Amygdala (tissue), 56 donors: ENCODE measurements around the gene ARID4B.
"Not testable (repeated sequence)": the region's sequence is repeated elsewhere in the genome, so short reads cannot be mapped to it uniquely, and the experiment has no call there.

Source experiments
- DNase-seq, 56 donors: peaks; one replicate each; lab custom pipeline; 2025; lab: John Stamatoyannopoulos, UW

ARID4B gene

DNA sequence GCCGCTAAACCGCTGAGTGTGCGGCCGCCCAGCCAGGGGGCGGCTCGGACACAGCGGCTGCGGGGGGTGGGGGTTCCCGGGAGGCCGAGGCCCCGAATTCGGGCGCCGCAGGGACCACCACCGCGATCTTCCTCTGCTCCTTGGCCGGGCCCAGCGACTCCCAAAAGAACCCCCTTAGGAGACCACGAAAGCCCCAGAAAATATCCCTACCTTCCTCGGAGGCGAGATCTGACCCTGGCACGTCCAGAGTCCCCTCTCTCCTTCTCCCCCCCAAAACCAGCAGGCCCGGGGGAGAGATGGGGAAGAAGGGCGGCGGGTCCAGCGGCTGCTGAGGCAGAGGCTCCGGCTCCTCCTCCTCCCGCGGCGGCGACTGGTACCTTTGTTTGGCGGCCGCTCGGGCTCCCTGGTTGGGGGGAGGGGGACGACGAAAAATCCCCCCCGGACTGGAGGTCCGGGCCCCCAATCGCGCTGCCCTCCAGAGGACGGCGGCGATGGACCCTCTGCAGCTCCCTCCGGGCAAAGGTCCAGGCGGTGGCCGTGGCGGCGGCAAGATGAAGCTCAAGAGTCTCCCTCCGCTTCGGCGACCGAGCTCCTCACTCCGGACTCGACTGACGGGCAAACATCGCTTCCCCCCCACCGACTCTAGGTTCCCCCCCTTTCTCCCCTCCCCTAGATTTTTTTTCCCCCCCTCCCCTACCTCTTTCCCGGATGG is at the start of gene ARID4B:
Gene ARID4B, minus strand, starts transcription at position 621 of the 712 bp plus-strand sequence. CDS start 1,260 bp downstream, outside the sequence.
- DNase-seq: peak in 24 of 56 donors; percentile 31 to 98 (median 88)

DNA sequence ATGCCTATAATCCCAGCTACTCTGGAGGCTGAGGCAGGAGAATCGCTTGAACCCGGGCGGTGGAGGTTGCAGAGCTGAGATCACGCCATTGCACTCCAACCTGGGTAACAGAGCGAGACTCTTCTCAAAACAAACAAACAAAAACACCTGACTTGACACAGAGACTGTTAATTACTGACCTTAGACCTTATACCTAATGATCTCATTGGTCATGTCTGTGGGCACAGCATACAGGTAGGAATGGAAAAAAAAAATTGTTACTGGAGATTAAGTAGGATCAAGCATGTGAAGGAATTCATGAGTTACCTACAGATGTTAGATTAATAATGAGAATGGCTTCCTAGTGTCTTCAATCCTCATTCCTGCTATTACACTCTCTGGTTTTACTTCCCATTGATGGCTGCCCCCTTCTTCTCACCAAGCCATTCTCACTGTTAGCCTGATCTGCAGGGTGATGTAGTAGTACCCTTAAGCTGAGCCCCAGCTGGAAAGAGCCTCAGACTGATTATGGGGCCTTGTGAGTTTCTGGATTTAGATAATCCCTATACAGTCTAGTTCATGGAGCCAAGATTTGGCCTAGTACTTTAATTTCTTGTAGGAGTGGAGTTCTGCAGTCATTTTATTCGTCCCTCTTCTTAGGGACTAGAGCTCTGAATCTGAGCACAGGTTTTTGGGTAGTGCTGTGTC is 48.1 kb upstream of the ARID4B start:
- no peak for DNase-seq

DNA sequence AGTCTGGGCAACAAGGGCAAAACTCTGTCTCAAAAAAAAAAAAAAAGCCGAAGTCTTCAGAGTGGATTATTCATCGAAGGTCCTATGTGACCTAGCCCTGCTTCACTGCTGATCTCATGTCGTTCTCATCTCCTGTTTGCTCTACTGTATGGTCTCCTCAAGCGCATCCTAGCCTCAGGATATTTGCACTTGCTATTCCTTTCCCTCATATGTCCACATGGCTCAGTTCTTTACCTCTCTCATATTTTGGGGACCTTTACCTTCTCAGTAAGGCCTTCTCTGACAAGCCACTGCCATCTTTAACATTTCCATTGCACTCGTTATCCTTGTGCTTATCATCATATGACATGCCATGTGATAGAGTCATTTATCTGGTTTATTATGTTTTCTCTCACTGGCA is 41.8 kb upstream of the ARID4B start:
- DNase-seq: no peak

GRCh38 chr1:235368428-235368827 is 40.4 kb upstream of the ARID4B start:
- DNase-seq: no peak

- DNase-seq: peak; percentile 8 to 97 (median 90)
Measured at GRCh38 chr1:235367000-235367908, 39.3 kb upstream of the ARID4B start, which contains the start of gene TBCE. TSS of gene TBCE (plus strand) at chr1:235367427. CDS start at chr1:235380050, 12,623 bp downstream.

DNA sequence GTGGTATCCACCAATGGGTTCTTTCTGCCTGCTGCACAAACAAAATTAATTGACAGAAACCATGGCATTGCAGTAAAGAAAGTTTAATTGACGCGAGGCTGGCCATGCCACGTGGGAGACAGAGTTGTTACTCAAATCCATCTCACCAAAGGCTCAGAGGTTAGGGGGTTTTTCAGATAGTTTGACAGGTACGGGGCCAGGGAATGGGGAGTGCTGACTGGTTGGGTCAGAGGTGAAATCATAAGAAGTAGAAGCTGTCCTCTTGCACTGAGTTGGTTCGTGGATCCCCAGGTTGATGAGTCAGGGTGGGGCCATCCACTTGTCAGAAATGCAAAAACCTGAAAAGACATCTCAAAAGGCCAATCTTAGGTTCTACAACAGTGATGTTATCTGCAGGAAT is 38.3 kb upstream of the ARID4B start:
- DNase-seq: no peak

DNA sequence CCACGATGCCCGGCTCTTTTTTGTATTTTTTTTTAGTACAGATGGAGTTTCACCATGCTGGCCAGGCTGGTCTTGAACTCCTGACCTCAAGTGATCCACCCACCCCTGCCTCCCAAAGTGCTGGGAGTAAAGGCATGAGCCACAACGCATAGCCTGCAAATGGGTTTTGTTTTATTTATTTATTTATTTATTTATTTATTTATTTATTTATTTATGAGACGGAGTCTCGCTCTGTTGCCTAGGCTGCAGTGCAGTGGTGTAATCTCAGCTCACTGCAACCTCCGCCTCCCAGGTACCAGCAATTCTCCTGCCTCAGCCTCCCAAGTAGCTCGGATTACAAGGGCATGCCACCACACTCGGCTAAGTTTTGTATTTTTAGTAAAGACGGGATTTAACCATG is 36.2 kb upstream of the ARID4B start:
- DNase-seq: not testable (repeated sequence)

- DNase-seq: no peak
Measured at GRCh38 chr1:235358899-235359298, 30.9 kb upstream of the ARID4B start.

DNA sequence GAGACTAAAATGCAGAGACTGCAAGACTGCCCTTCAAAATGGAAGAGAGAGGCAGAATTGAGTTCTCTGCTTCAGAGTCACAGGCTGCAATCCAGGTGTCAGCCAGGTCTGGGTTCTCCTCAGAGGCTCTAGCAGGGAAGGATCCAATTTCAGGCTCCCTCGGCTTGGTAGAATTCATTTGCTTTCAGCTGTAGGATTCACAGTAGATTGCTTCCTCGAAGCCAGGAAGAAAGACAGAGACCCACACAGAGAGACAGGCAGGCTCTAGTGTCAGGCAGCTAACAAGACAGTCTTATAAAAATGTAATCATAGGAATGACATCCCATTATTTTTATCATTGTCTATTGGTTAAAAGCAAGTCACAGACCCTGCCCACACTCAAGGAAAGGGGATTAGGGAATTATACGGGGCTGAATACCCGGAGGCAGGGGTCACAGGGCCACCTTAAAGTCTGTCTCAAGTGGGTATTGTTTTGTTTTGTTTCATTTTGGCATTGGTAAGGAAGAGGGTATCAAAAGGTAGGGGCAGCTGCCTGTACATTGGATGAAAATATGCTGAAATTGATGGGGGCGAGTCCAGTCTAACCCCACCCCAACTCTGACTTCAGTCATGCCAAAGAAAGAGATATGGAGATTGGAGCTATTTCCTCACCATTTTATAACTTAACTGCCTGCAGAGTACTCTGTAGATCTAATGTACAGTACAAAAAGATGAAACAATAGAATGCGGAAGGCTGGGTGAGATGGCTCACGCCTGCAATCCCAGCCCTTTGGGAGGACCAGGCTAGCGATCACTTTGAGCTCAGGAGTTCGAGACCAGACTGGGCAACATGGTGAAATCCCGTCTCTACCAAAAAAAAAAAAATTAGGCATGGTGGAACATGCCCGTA is 29.8 kb upstream of the ARID4B start:
- no peak for DNase-seq

DNA sequence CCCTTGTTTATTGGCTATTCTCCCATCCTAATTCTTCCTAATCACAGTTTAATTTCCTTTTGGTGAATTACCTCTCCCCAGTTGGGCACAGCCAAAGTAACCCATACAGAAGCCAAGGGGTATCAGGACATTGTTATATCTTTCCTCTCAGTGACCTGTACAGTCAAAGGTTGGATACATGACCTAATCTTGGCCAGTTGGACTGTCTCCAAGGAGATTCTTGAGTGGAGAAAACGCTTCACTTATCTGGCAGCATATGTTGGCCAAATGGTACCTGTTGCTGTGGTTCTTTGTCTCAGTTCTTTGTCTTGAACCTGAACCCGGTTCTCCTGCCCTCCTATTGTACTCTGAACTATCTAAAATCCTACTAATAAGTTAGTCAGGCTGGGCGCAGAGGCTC is 23.9 kb upstream of the ARID4B start:
- no peak for DNase-seq

GRCh38 chr1:235351441-235351840 is 23.5 kb upstream of the ARID4B start:
- DNase-seq: no peak

DNA sequence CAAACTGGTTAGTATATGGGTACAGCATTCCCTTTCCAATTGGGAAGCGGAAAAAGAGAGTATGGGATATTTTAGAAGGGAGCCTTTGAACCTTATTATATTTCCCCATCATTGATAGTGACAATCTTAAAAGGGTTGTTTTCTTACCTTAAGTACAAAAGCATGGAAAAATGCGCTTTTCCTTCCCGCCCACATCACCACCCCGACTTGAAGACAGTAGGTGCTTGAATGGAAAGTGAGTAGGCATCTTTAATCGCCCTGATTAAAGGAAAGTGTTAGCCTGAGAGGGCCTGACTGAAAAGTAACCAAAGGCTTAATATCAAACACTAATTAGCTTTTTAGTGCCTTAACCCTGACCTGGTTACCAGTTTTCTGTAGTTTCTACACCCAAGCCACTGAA is 15.7 kb upstream of the ARID4B start:
- DNase-seq: no peak

- DNase-seq: no peak
Measured at GRCh38 chr1:235342471-235342870, 14.5 kb upstream of the ARID4B start.

- no peak for DNase-seq
Measured at GRCh38 chr1:235342039-235342438, 14.1 kb upstream of the ARID4B start.

- no peak for DNase-seq
Measured at GRCh38 chr1:235341334-235341733, 13.4 kb upstream of the ARID4B start.

DNA sequence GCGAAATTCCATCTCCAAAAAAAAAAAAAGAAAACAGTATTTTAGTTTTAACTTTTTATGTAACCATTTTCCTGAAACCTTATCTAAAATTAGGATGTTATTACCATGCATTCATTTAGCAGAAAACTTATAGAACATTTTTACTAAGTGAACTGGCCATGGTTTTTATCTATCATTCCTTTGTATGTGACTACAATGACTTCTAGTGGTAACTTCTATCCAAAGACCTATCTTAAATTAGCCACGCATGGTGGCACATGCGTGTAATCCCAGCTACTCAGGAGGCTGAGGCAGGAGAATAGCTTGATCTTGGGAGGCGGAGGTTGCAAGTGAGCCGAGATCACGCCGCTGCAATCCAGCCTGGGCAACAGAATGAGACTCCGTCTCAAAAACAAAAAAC is 11.8 kb upstream of the ARID4B start:
- no peak for DNase-seq

DNA sequence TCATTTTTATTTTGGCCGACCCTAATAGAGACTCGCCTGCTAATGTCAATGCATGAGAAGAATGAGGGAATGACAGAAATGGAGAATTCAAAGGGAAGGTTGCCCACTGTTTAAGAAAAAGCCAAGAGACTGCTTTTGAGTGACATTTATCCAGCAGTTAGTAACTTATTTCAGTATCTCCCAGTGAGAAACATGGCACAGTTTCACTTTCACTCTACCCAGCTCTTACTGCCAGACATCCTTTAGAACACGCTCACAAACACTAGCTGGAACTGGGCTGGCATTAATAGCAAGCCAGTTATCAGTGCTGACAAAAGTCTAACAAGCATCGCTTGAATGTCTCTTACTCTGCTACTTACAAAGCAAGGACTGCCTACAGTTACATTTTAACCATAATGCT is 8.9 kb upstream of the ARID4B start:
- no peak for DNase-seq

DNA sequence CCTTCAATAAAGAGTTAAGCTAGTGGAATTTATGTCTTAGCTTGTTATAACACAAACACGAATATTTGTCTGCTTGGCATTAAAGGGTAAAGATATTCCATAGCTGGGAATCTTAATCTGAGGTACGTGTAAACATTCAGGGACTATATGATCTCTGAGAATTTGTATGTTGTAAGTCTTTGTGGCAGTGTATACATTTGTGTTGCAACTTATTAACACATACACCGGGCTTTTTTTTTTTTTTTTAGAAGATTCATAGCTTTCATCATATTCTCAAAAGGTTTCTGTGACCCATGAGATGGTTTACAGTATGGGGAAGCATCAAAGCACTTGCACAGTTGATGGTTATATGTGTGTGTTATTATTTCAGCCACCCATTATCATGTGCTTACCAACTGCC is 3.4 kb upstream of the ARID4B start:
- no peak for DNase-seq

- DNase-seq: no peak
Measured at GRCh38 chr1:235330918-235331285, 2.9 kb upstream of the ARID4B start.
